ENCODE results near the gene JADE2. TPM values are rescaled to one million over a fixed set of nuclear protein-coding genes. Genes with fewer than 3 reads are reported as not detected.
A peak's percentile ranks its signal among the peaks of the same experiment; 100 is the strongest.

Gene JADE2
- total and polyA plus RNA-seq, 4 donors: 12.4 to 53.5 (median 20.3) TPM

- Histone ChIP-seq H3K9ac (ENCODE audit: insufficient read depth in 1 of 2, low read length in 2 of 2) (no peak overlapping the region), H3K27me3 (ENCODE audit: control insufficient read depth in 3 of 3, insufficient read depth in 3 of 3, low read length in 2 of 3) (no peaks in the 10 kb centered on the region), H3K27ac (ENCODE audit: low read depth in 1 of 2, low read length in 1 of 2) (peak overlapping the region; percentile 77 to 86), H3K4me3 (no peak overlapping the region), H3K9me3 (ENCODE audit: control insufficient read depth in 4 of 4, insufficient read depth in 3 of 4, low read length in 3 of 4) (no peaks in the 10 kb centered on the region), H3K36me3 (ENCODE audit: control insufficient read depth in 4 of 4, insufficient read depth in 4 of 4, low read length in 4 of 4) (no peaks in the 10 kb centered on the region), H3K4me1 (ENCODE audit: control insufficient read depth in 5 of 5, insufficient read depth in 5 of 5, low read length in 5 of 5) (peaks cover 0 to 24% (median 6%) of the 10 kb centered on the region in 5 donors)
- ATAC-seq (ENCODE audit: insufficient read depth, low FRiP score): peak; percentile 85
- no peak for TF ChIP-seq CTCF (IDR thresholded peaks at IDR 0.05; ENCODE audit: control extremely low read depth, extremely low read depth)
- 23 to 41% methylated on average over 11 of the region's 11 CpGs for WGBS, 2 donors
- peak in 2 of 3 donors; percentile 24 to 45 for DNase-seq
These were observed 22.2 kb upstream of the JADE2 start for GRCh38 chr5:134503088-134503936.

DNA sequence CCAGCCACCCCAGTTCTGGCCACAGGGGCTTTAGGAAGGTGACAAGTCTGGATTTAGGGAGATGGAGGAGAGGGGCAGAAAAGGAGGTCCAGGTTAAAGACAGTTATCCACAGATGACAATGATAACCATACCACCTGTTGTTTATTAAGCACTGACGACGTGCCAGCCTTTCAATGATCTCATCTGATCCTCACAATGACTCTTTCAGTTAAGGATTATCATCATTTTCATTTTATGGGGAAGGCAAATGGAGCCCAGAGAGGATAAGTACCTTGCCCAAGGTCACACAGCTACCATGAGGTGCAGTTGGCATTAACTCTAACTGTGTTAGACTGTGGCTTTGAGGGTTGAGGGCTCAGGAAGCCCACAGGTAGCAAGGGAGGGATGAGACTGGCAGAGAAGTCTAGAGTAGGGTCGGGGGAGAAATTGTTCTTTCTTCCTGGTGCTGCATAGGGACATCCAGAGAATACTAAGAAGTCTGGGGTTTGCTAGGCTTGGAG, 21.5 kb upstream of the JADE2 start:
- Histone ChIP-seq H3K4me3 (no peak overlapping the region), H3K9ac (ENCODE audit: insufficient read depth in 1 of 2, low read length in 2 of 2) (no peak overlapping the region), H3K36me3 (ENCODE audit: control insufficient read depth in 4 of 4, insufficient read depth in 4 of 4, low read length in 4 of 4) (no peaks in the 10 kb centered on the region), H3K27ac (ENCODE audit: low read depth in 1 of 2, low read length in 1 of 2) (peak overlapping the region; percentile 77 to 86), H3K9me3 (ENCODE audit: control insufficient read depth in 4 of 4, insufficient read depth in 3 of 4, low read length in 3 of 4) (no peaks in the 10 kb centered on the region), H3K27me3 (ENCODE audit: control insufficient read depth in 3 of 3, insufficient read depth in 3 of 3, low read length in 2 of 3) (no peaks in the 10 kb centered on the region), H3K4me1 (ENCODE audit: control insufficient read depth in 5 of 5, insufficient read depth in 5 of 5, low read length in 5 of 5) (peaks cover 0 to 24% (median 6%) of the 10 kb centered on the region in 5 donors)
- no peak for DNase-seq
- TF ChIP-seq CTCF (IDR thresholded peaks at IDR 0.05; ENCODE audit: control extremely low read depth, extremely low read depth): no peak
- 52 to 75% methylated on average over 3 of the region's 3 CpGs for WGBS, 2 donors
- ATAC-seq (ENCODE audit: insufficient read depth, low FRiP score): no peak

- 91 to 92% methylated on average over 12 of the region's 12 CpGs for whole genome bisulfite sequencing, 2 donors
- no peak for TF ChIP-seq CTCF (IDR thresholded peaks at IDR 0.05; ENCODE audit: control extremely low read depth, extremely low read depth)
- no peak overlapping the region for H3K4me3 ChIP-seq
These were observed 20.7 kb upstream of the JADE2 start for GRCh38 chr5:134504629-134505300.

More at GRCh38 chr5:134504629-134505300, 20.7 kb upstream of the JADE2 start:
- Histone ChIP-seq H3K27ac (ENCODE audit: low read depth in 1 of 2, low read length in 1 of 2) (peak overlapping the region in 1 of 2 donors; percentile 86), H3K9me3 (ENCODE audit: control insufficient read depth in 4 of 4, insufficient read depth in 3 of 4, low read length in 3 of 4) (no peaks in the 10 kb centered on the region), H3K9ac (ENCODE audit: insufficient read depth in 1 of 2, low read length in 2 of 2) (no peak overlapping the region), H3K36me3 (ENCODE audit: control insufficient read depth in 4 of 4, insufficient read depth in 4 of 4, low read length in 4 of 4) (no peaks in the 10 kb centered on the region), H3K27me3 (ENCODE audit: control insufficient read depth in 3 of 3, insufficient read depth in 3 of 3, low read length in 2 of 3) (no peaks in the 10 kb centered on the region), H3K4me1 (ENCODE audit: control insufficient read depth in 5 of 5, insufficient read depth in 5 of 5, low read length in 5 of 5) (peaks cover 0 to 24% (median 6%) of the 10 kb centered on the region in 5 donors)
- ATAC-seq (ENCODE audit: insufficient read depth, low FRiP score) (no peak), DNase-seq (no peak)
